Liver (tissue), 3 donors: Measurements from ENCODE around the gene CD300LB.
"Not testable (repeated sequence)": the region's sequence is repeated elsewhere in the genome, so short reads cannot be mapped to it uniquely, and the experiment has no call there.

ENCODE experiments used
- ATF3 ChIP-seq: IDR thresholded peaks from 2 replicates; pipeline ENCODE4 v1.6.1; 2016; ENCODE audit warnings: antibody characterized with exemption
- CTCF ChIP-seq: fragments of 150-350 bp; IDR thresholded peaks from 2 replicates; pipeline ENCODE4 v1.5.1; 2017; ENCODE audit warnings: improper control_type of control experiment, low read depth, low read length; ENCODE audit not compliant: missing input control
- FOXA1 ChIP-seq: IDR thresholded peaks from 2 replicates; pipeline ENCODE4 v1.6.1; 2016; ENCODE audit warnings: antibody characterized with exemption
- GABPA ChIP-seq, 2 donors: IDR thresholded peaks in 1 of 2; conservative IDR thresholded peaks in 1 of 2; 2 replicates each; pipeline ENCODE4 v1.6.1; 2016; ENCODE audit warnings: antibody characterized with exemption in 2 of 2, mild to moderate bottlenecking in 1 of 2, moderate library complexity in 1 of 2
- JUND ChIP-seq, 2 donors: IDR thresholded peaks; 2 replicates each; pipeline ENCODE4 v1.6.1; 2016; ENCODE audit warnings: antibody characterized with exemption in 2 of 2
- MAX ChIP-seq: IDR thresholded peaks from 2 replicates; pipeline ENCODE4 v1.6.1; 2016; ENCODE audit warnings: antibody characterized with exemption
- NR2F2 ChIP-seq: IDR thresholded peaks from 2 replicates; pipeline ENCODE4 v1.6.1; 2016; ENCODE audit warnings: antibody characterized with exemption
- RAD21 ChIP-seq, 2 donors: IDR thresholded peaks; 2 replicates each; pipeline ENCODE4 v1.6.1; 2016; ENCODE audit warnings: antibody characterized with exemption in 2 of 2, mild to moderate bottlenecking in 2 of 2
- REST ChIP-seq: IDR thresholded peaks from 2 replicates; pipeline ENCODE4 v1.6.1; 2016; ENCODE audit warnings: antibody characterized with exemption, mild to moderate bottlenecking
- SP1 ChIP-seq: IDR thresholded peaks from 2 replicates; pipeline ENCODE4 v1.6.1; 2018; ENCODE audit warnings: antibody characterized with exemption, mild to moderate bottlenecking
- TAF1 ChIP-seq: conservative IDR thresholded peaks from 2 replicates; pipeline ENCODE4 v1.6.1; 2016; ENCODE audit warnings: antibody characterized with exemption, mild to moderate bottlenecking
- YY1 ChIP-seq: IDR thresholded peaks from 2 replicates; pipeline ENCODE4 v1.6.1; 2016; ENCODE audit warnings: antibody characterized with exemption, mild to moderate bottlenecking
- ZBTB33 ChIP-seq: IDR thresholded peaks from 2 replicates; pipeline ENCODE4 v1.6.1; 2016; ENCODE audit warnings: antibody characterized with exemption
- donor health status: healthy.
- donor health status: healthy.

GRCh38 chr17:74488276-74488675 lies 43.0 kb downstream of the CD300LB start:
- TF ChIP-seq CTCF; GABPA (IDR thresholded peaks at IDR 0.05 in 1 of 2, conservative IDR thresholded peaks at IDR 0.05 in 1 of 2); FOXA1; REST; MAX; YY1; RAD21 (IDR thresholded peaks at IDR 0.05); TAF1; JUND (IDR thresholded peaks at IDR 0.05); ATF3; SP1; ZBTB33; NR2F2: not testable (repeated sequence)
